NCI-H1930 (cell line): ENCODE results near the gene RBBP7.

Experiments
- DNase-seq, 2 experiments: peaks; one replicate each; lab custom pipeline; 2025; lab: John Stamatoyannopoulos, UW

Gene RBBP7

DNA sequence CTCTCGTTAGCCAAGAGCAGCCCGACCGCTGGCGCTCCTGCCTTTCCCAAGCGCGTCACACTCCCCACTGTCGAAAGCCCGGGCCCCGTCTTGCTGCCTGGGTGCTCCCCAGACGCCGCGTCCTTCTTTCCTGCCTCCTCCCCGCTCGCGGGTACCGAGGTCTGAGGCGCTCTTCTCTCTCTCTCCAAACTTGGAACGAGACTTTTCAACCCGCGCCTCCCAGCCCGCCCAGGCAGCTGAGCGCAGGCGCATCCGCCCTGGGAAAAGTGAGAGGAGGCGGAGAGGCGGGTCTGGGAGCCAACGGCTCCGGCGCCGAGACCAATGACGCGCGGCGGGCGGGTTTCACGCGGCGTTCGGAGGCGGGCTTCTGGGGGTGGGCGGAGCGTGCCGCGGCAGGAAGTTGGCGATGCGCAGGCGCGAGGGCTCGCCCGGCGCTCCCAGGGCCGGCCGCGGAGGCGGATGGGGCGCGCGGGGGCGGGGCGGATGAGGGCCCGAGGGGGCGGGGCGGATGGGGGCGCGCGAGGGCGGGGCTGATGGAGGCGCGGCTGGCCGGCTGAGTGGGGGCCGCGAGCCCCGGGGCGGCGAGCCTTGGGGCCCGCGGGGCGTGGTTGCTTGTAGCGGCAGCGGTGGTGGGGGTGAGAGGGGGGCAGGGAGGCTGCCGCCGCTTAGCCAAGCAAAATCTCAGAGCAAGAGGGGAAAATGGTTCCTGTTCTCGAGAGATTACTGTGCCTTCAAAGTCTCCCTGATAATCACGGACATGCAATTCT is at the start of gene RBBP7:
Gene RBBP7, minus strand, starts transcription at position 268 of the 767 bp plus-strand sequence. CDS start 309 bp downstream, outside the sequence.
- peak; percentile 83 to 88 for DNase-seq

DNA sequence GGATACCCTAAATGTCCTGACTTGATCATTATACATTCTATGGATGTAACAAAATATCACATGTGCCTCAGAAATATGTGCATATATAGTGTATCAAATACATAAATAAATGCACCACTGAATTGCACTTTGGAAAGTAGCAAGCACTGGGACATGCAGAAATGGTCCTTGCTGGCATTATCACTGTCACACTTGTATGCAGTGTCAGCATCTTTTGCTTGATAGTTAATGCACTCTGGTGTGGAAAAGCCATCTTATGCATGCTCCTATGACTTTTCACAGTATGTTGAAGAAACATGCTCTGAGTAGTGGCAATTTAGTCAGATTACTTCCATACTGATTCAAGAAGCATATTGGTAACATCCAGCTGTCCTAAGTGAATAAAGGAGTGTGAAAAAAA is 48.8 kb upstream of the RBBP7 start:
- DNase-seq = no peak

GRCh38 chrX:16917120-16917519 is 47.0 kb upstream of the RBBP7 start:
- no peak for DNase-seq

DNA sequence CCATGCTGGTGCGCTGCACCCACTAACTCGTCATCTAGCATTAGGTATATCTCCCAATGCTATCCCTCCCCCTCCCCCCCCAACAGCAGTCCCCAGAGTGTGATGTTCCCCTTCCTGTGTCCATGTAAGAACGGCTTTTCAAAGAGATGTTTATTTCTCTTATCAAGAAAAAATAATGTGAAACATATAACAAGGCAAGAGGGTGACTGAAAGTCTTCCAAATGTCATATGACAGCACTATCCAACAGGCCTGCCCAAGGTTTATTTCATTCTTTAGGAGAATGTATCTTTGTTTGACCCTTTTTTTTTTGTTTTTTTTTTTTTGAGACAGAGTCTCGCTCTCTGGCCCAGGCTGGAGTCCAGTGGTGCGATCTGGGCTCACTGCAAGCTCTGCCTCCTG is 46.4 kb upstream of the RBBP7 start:
- no peak for DNase-seq

DNA sequence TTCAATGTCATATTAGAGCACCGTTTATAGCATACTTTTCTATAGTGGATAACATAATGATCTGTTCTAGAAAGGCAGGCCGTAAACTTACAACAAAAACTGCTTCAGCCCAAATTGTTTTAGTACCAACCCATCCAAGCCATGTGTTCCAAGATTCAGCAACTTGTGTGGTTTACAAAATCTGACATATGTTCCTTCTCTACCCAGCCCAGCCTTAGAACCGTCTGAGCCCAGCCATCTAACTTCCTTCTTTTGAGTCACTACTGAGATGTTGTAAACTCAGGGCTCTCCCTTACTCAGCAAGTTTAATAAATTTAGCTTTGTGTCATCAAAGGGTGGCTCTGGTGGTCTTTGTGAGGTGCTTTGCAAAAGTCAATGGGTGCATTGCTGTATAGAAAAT is 43.9 kb upstream of the RBBP7 start:
- no peak for DNase-seq

DNA sequence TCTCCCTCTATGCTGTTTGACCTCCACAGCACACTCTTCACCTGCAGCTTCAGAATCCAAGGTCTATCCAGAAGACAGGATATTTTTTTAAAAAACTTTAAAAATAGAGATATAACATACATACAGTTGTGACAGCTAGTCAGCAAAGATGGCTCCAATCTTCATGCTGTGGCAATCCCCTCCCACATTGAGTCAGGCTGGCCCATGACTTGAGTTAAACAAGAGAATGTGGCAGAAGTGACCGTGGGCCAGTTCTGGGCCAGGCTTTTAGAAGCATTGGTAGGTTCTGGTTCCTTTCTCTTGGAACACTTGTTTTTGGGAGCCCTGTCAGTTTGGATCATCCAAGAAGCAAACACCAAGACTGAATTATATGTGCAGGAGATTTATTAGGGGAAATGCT is 40.2 kb upstream of the RBBP7 start:
- no peak for DNase-seq

DNA sequence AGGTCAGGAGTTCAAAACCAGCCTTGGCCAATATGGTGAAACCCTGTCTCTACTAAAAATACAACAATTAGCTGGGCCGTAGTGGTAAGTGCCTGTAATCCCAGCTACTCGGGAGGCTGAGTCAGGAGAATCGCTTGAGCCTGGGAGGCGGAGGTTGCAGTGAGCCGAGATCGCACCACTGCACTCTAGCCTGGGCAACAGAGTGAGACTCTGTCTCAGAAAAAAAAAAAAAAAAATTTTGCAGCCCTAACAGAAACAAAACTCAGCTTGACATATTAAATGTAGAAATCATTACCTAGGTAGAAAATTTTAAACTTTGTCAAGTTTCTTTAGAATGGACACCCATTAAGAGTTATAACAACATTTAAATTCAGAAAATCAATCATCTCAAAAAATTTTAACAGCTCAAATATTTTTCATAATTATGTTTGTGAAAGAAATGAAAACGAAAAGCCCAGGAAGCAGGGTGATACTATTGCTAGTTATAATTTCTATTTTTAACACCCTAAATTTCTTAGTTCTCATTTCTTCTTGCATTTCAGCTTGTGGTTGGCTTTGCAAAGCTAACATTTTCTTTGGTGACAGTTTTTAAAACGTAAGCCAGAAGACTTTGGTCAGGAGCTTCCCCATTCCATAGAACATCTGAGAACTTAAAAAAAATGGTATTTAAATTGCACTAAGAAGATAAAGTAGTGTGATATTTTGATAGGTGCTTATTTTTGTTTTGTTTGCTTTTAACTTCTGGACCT is 33.3 kb upstream of the RBBP7 start:
- no peak for DNase-seq

GRCh38 chrX:16897445-16897844 is 27.3 kb upstream of the RBBP7 start:
- DNase-seq = no peak

DNA sequence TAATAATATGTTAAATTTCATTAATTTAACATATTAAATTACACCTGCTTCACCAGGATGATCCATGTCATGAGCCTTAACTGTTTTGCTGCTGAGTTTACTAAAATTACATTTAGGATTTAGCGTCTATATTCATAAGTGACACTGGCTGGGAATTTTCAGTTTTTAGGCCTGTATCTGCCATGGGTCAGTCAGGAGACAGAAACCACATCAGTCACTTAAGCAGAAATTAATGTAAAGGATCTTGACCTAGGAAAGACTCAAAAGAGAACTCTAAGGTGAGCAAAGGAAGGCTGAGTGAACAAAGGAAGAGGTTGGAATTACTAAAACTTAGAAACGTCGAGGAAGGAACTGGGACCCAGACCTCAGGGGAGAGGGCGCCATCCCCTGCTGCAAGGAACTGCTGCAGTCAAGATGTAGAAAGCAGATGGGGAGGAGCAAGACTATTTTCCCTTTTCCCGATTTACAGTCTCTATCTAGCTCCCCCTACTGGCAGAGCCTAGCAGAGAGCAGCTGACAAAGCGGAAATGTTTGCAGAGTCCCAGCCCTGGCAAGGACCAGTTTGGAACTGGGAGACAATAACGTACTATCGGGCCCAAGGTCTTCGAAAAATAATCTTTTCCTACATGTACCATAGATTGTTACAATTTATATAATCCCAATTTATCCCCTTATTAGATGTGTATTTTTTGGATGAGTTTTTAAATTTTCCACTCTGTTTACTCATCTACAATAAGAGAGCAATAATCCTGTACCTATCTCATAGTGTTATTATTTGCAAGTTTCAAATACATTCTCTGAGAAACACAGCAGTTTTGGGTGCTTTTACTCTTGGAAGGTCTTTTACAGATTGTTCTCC is 22.6 kb upstream of the RBBP7 start:
- peak; percentile 60 to 70 for DNase-seq

GRCh38 chrX:16885628-16886027 is 15.5 kb upstream of the RBBP7 start:
- DNase-seq = no peak

DNA sequence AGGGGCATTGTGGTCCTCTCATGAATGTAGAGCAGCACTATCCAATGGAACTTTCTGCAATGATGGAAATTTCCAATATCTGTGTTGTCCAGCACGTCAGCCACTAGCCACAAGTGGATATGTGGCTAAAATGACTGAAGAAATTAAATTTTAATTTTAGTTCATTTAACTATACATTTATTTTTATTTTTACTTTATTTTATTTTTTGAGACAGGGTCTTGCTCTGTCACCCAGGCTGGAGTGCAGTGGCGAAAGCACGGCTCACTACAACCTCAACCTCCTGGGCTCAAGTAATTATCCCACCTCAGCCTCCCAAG is 13.3 kb upstream of the RBBP7 start:
- no peak for DNase-seq

- DNase-seq = peak; percentile 50 to 72
Measured at GRCh38 chrX:16882702-16883486, 12.7 kb upstream of the RBBP7 start.

DNA sequence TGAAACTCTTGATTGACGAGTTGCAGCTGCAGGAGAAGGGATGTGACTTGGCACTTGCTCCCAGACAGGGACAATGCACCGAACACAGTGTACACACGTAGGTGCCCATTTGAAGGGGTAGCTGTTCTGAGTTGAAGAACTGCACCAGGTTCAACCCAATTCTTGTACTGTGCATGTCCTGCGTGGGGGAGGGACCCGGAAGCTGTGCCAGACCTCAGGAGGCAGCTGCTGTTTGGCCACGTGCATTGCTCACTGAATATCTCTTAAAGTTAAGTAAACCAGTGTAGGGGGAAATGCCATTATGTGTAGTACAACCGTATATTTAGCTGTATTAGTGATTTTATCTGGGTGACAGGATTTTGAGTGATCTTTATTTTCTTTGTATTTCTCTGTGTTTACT is 12.0 kb upstream of the RBBP7 start:
- peak in 1 of 2 experiments; percentile 2 for DNase-seq

DNA sequence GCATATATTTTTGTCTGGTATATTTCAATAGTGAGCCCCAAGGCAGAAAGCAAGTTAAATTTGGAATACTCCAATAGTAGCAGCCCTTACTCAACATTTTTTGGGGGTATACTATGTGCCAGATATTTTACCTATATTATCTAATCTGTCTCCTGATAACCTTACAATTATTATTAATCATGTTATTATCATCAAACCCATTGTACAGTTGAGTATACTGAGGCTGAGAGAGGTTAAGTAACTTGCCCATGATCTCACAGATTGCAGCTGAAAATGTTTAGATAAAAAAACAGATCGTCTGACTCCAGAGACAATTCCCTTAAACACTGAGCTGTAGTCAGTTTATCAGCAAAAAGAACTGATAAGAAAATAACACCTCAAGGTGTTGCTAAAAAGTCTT is 6.5 kb upstream of the RBBP7 start:
- no peak for DNase-seq

DNA sequence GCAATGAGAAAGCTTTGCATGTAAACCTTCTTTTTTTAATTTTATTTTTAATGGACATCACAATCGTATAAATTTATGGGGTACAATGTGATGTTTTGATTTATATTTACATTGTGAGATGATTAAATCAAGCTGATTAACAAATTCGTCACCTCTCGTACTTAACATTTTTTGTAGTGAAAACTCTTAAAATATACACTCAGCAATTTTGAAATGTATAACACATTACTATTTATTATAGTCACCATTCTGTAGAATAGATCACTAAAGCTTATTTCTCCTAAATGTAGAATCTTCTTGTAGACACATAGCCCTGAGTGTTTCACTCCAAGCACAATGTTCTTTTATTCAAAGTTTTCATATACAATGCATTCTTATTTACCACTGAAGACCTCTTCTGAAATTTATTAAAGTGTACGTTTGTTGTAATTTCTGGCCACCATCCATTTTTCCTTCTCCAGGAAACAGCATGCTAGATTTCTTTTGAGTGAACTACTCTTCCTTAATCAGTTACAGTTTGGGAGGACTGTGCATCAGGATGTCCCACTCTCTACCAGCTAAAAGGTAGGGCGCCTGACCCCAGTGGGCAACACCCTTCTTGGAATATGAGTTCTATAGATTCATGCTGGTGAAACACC is 4.4 kb upstream of the RBBP7 start:
- no peak for DNase-seq

DNA sequence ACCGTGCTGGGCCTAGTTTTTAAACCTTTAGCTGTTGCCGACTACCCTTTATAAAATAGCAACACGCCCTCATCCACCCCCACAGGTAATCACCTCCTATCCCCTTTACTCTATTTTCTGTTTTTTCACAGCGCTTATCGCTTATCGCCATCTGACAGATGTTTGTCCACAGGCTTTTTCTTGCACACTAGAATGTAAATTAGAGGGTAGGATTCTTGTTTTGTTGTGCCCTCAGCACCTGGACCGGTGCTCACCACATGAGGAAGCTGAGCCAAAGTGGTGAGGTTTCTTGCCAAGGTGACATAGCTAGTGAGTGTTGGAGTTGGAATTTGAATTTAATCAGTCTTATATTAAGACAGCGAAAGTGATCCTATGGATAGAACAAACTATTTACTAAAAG is 2.9 kb upstream of the RBBP7 start:
- DNase-seq = no peak

DNA sequence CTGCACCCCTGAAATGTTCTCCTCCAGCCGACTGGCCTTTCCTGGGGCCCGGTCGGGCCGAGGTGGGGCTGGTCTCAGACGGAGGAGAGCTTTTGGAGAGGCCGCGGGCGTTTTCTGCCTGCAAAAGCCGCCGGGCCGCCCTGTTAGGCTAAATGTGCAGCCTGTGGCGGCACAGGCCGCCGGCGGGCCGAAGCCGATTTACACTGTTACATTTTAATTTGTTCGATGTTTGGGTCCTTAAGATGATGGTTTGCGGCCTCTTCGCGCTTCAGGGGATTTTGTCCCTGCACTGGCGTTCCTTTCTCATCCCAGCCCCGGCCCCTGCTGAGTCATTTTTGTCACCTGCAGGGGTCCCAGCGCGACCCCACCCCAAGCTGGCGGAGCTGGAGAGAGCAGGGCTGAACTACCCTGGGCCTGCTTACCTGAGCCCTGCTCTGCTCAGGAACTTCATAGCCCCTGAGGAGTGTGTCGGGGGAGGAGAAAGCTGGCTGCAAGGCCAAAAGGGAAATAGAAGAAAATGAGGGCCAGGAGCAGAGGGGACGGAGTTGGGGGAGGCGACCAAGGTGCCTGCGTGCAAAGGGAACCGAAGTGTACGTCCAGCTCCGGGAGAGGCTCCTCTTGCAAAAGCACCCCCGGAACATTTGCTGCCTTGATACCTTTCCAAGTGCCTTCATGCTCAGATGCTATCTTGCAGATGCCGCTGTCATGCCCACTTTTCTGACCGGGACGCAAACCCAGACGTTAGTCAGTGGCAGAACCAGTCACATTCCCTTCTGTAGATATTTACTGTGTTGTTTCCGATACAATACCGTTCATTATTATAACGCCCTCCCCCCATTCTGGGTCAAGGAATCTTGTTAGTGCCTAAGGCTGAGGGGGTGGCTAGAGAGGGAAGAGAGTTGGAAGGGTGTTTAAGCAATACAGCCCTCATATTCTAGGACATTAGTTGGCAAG is 977 bp upstream of the RBBP7 start:
- DNase-seq = peak in 1 of 2 experiments; percentile 13

- DNase-seq = peak in 1 of 2 experiments; percentile 36
Measured at GRCh38 chrX:16869393-16870094, 618 bp downstream of the RBBP7 start.

- DNase-seq = no peak
Measured at GRCh38 chrX:16868920-16869319, 1.2 kb downstream of the RBBP7 start.

GRCh38 chrX:16867947-16868346 is 2.2 kb downstream of the RBBP7 start:
- no peak for DNase-seq
